Mesendoderm (in vitro differentiated cells): ENCODE data around the gene CRELD1. TPM values are rescaled to one million over a fixed set of nuclear protein-coding genes. Genes with fewer than 3 reads are reported as not detected.

Experiments used
- DNase-seq: peaks from one replicate; pipeline ENCODE4 v3.0.0; 2013
- H2AK5ac ChIP-seq: 2 replicates; pipeline ENCODE4 v1.6.1; 2013; ENCODE audit warnings: low read length, inconsistent platforms
- H2BK120ac ChIP-seq: 2 replicates; pipeline ENCODE4 v1.6.1; 2013; ENCODE audit warnings: low read depth, mild to moderate bottlenecking, low read length, moderate library complexity, mixed read lengths
- H2BK15ac ChIP-seq: replicated peaks from 2 replicates; pipeline ENCODE4 v1.6.1; 2013; ENCODE audit warnings: low read depth, mild to moderate bottlenecking, moderate library complexity
- H2BK5ac ChIP-seq: 2 replicates; pipeline ENCODE4 v1.6.1; 2013; ENCODE audit warnings: low read length, inconsistent platforms
- H3K18ac ChIP-seq: 2 replicates; pipeline ENCODE4 v1.6.1; 2013; ENCODE audit warnings: mild to moderate bottlenecking, low read length, mixed read lengths
- H3K23ac ChIP-seq: one replicate; pipeline ENCODE4 v1.6.1; 2013; ENCODE audit warnings: low read length
- H3K27ac ChIP-seq: 2 replicates; pipeline ENCODE4 v1.5.1; 2013; ENCODE audit warnings: low read depth, mild to moderate bottlenecking, inconsistent platforms, low read length, moderate library complexity
- H3K27me3 ChIP-seq: 2 replicates; pipeline ENCODE4 v1.6.1; 2013; ENCODE audit warnings: low read length, control low read depth, mild to moderate bottlenecking, inconsistent platforms; ENCODE audit not compliant: insufficient read depth, poor library complexity
- H3K36me3 ChIP-seq: 2 replicates; pipeline ENCODE4 v1.6.1; 2013; ENCODE audit warnings: low read length, inconsistent platforms; ENCODE audit not compliant: control insufficient read depth, insufficient read depth
- H3K4ac ChIP-seq: one replicate; pipeline ENCODE4 v1.6.1; 2013; ENCODE audit warnings: low read depth, mild to moderate bottlenecking, low read length, moderate library complexity
- H3K4me1 ChIP-seq: 2 replicates; pipeline ENCODE4 v1.6.1; 2013; ENCODE audit warnings: low read depth, low read length, inconsistent platforms; ENCODE audit not compliant: control insufficient read depth
- H3K4me2 ChIP-seq: 2 replicates; pipeline ENCODE4 v1.6.1; 2013; ENCODE audit warnings: low read length
- H3K4me3 ChIP-seq: 2 replicates; pipeline ENCODE4 v1.5.1; 2013; ENCODE audit warnings: mild to moderate bottlenecking, low read length
- H3K56ac ChIP-seq: one replicate; pipeline ENCODE4 v1.6.1; 2013; ENCODE audit warnings: low read length
- H3K79me1 ChIP-seq: 2 replicates; pipeline ENCODE4 v1.6.1; 2013; ENCODE audit warnings: low read length, inconsistent platforms
- H3K79me2 ChIP-seq: 2 replicates; pipeline ENCODE4 v1.6.1; 2013; ENCODE audit warnings: mild to moderate bottlenecking, low read length; ENCODE audit not compliant: control insufficient read depth, insufficient read depth
- H3K9ac ChIP-seq: 2 replicates; pipeline ENCODE4 v1.6.1; 2013; ENCODE audit warnings: low read length, inconsistent platforms
- H4K5ac ChIP-seq: one replicate; pipeline ENCODE4 v1.6.1; 2013; ENCODE audit warnings: low read length
- H4K8ac ChIP-seq: one replicate; pipeline ENCODE4 v1.6.1; 2013; ENCODE audit warnings: low read depth, mild to moderate bottlenecking, control low read depth, low read length, moderate library complexity
- WGBS: extraction: QIAGEN DNeasy Blood & Tissue Kit; methylation state at CpG from one replicate; pipeline ENCODE4 v1.1.7; 2013; ENCODE audit warnings: low lambda C conversion rate, missing lambda C conversion rate; ENCODE audit not compliant: insufficient coverage; ENCODE audit errors: extremely low coverage; 5-methylcytosine and 5-hydroxymethylcytosine counted together
- polyA plus RNA-seq, 2 experiments: library from polyadenylated mRNA; stranded (reverse); fragments of 200-250 nt; gene quantifications; one replicate each; pipeline ENCODE4 v1.2.3, GENCODE V29; 2013

The CRELD1 gene, protein sequence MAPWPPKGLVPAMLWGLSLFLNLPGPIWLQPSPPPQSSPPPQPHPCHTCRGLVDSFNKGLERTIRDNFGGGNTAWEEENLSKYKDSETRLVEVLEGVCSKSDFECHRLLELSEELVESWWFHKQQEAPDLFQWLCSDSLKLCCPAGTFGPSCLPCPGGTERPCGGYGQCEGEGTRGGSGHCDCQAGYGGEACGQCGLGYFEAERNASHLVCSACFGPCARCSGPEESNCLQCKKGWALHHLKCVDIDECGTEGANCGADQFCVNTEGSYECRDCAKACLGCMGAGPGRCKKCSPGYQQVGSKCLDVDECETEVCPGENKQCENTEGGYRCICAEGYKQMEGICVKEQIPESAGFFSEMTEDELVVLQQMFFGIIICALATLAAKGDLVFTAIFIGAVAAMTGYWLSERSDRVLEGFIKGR
- 2.8 TPM for polyA plus RNA-seq (2013, experiment 1 of 2)
- polyA plus RNA-seq (2013, experiment 2 of 2) = 3.3 TPM

GRCh38 chr3:9933561-9934234 is at the start of gene CRELD1:
Gene CRELD1, plus strand, starts transcription at chr3:9933834. Its CDS starts 605 bp downstream, at chr3:9934439.
- Histone ChIP-seq H3K27me3 (no peaks in the 10 kb centered on the region), H4K8ac (peak within 1 kb of the TSS; percentile 82), H3K4ac (peak within 1 kb of the TSS; percentile 57), H2BK5ac (no peak within 1 kb of the TSS), H3K18ac (peak within 1 kb of the TSS; percentile 89), H2BK15ac (no peak within 1 kb of the TSS), H3K36me3 (no peaks in the 10 kb centered on the region), H4K5ac (no peak within 1 kb of the TSS), H3K4me2 (peak within 1 kb of the TSS; percentile 98), H2BK120ac (no peak within 1 kb of the TSS), H3K56ac (peak within 1 kb of the TSS; percentile 93), H3K79me2 (no peaks in the 10 kb centered on the region), H3K4me3 (peak within 1 kb of the TSS; percentile 83), H3K23ac (peak within 1 kb of the TSS; percentile 98), H3K9ac (peak within 1 kb of the TSS; percentile 83), H3K27ac (peak within 1 kb of the TSS; percentile 76), H2AK5ac (no peak within 1 kb of the TSS), H3K79me1 (no peaks in the 10 kb centered on the region), H3K4me1 (peaks cover 3% of the 10 kb centered on the region)
- peak; percentile 95 for DNase-seq
- no CpG with 5 or more reads among the region's 50 CpGs for WGBS

- H2BK120ac ChIP-seq = no peak overlapping the region
- DNase-seq = peak; percentile 71
- no peaks in the 10 kb centered on the region for H3K4me1 ChIP-seq
- H3K36me3 ChIP-seq = no peaks in the 10 kb centered on the region
- H4K8ac ChIP-seq = no peak overlapping the region
- H2AK5ac ChIP-seq = no peak overlapping the region
- no peak overlapping the region for H3K18ac ChIP-seq
- no peaks in the 10 kb centered on the region for H3K79me2 ChIP-seq
- no peak overlapping the region for H3K27ac ChIP-seq
- no peak overlapping the region for H2BK5ac ChIP-seq
- H3K23ac ChIP-seq = no peak overlapping the region
- H3K4ac ChIP-seq = no peak overlapping the region
- no peak overlapping the region for H2BK15ac ChIP-seq
- no peak overlapping the region for H3K56ac ChIP-seq
- no peak overlapping the region for H4K5ac ChIP-seq
- H3K4me3 ChIP-seq = no peak overlapping the region
- H3K9ac ChIP-seq = no peak overlapping the region
- no CpG with 5 or more reads among the region's 11 CpGs for WGBS
- H3K27me3 ChIP-seq = no peaks in the 10 kb centered on the region
- H3K4me2 ChIP-seq = no peak overlapping the region
- no peaks in the 10 kb centered on the region for H3K79me1 ChIP-seq
These were observed 49.0 kb upstream of the CRELD1 start for GRCh38 chr3:9884555-9885165.

DNA sequence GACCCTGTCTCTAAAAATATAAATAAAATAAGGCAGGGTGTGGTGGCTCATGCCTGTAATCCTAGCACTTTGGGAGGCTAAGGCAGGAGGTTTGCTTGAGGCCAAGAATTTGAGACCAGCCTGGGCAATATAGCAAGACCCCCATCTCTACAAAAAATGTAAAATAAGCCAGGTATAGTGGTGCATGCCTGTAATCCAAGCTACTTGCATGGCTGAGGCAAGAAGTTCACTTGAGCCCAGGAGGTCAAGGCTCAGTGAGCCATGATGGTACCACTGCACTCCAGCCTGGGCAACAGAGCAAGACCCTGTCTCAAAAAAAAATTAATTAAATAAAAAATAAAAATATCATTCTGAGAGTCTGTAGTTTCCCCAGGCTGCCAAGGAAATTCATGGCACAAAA is 47.3 kb upstream of the CRELD1 start:
- H4K5ac ChIP-seq = no peak overlapping the region
- no peak overlapping the region for H3K4me3 ChIP-seq
- H3K23ac ChIP-seq = no peak overlapping the region
- H4K8ac ChIP-seq = no peak overlapping the region
- H2BK120ac ChIP-seq = no peak overlapping the region
- no peak overlapping the region for H3K27ac ChIP-seq
- no peak overlapping the region for H2BK15ac ChIP-seq
- peaks cover 5% of the 10 kb centered on the region for H3K79me1 ChIP-seq
- no peaks in the 10 kb centered on the region for H3K27me3 ChIP-seq
- H3K4me1 ChIP-seq = no peaks in the 10 kb centered on the region
- no peak overlapping the region for H3K9ac ChIP-seq
- no peak overlapping the region for H2BK5ac ChIP-seq
- H2AK5ac ChIP-seq = no peak overlapping the region
- H3K4ac ChIP-seq = no peak overlapping the region
- no peak overlapping the region for H3K18ac ChIP-seq
- H3K4me2 ChIP-seq = no peak overlapping the region
- H3K79me2 ChIP-seq = peaks cover 8% of the 10 kb centered on the region
- no peak overlapping the region for H3K56ac ChIP-seq
- no peak for DNase-seq
- no peaks in the 10 kb centered on the region for H3K36me3 ChIP-seq

DNA sequence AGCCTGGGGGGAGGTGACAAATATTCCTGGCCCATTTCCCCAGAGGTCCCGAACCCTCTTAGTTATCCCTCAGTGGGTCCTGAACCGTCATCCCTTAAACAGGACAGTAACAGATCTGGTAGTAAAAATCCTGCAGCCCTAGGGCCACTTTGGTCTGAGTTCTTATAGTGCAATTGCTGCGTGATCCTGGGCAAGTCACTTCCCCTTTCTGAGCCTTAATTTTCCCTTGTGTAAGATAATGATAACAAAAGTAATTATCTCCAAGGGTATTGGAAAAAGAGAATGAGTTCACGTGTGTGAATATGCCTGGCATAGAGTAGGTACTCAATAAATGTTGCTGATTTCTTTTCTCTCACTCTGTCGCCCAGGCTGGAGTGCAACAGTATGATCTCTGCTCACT is 46.2 kb upstream of the CRELD1 start:
- H3K79me2 ChIP-seq = peaks cover 11% of the 10 kb centered on the region
- H3K4me2 ChIP-seq = no peak overlapping the region
- H3K27me3 ChIP-seq = no peaks in the 10 kb centered on the region
- no peak overlapping the region for H2AK5ac ChIP-seq
- no peaks in the 10 kb centered on the region for H3K4me1 ChIP-seq
- no peak overlapping the region for H2BK5ac ChIP-seq
- H3K36me3 ChIP-seq = no peaks in the 10 kb centered on the region
- H3K18ac ChIP-seq = no peak overlapping the region
- no peak overlapping the region for H3K27ac ChIP-seq
- no peak overlapping the region for H3K9ac ChIP-seq
- H3K23ac ChIP-seq = no peak overlapping the region
- no peak overlapping the region for H4K8ac ChIP-seq
- H3K4ac ChIP-seq = no peak overlapping the region
- DNase-seq = no peak
- no peak overlapping the region for H4K5ac ChIP-seq
- no peak overlapping the region for H3K4me3 ChIP-seq
- no CpG with 5 or more reads among the region's 5 CpGs for WGBS
- H3K79me1 ChIP-seq = peaks cover 6% of the 10 kb centered on the region
- no peak overlapping the region for H3K56ac ChIP-seq
- H2BK15ac ChIP-seq = no peak overlapping the region
- no peak overlapping the region for H2BK120ac ChIP-seq

DNA sequence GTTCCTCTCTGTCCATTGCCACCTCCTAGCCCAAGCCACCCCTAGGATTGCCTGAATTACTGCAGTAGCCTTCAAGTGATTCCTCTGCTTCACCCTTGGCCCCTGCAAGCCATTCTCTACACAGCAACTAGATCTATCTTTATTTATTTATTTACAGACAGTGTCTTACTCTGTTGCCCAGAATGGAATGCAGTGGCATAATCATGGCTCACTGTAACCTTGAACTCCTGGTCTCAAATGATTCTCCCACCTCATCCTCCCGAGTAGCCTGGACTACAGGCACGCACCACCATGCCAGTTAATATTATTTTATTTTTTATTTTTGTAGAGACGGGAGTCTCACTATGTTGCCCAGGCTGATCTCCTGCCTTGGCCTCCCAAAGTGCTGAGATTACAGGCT is 45.1 kb upstream of the CRELD1 start:
- Histone ChIP-seq H3K4me1 (no peaks in the 10 kb centered on the region), H3K27me3 (no peaks in the 10 kb centered on the region), H4K8ac (no peak overlapping the region), H2BK120ac (no peak overlapping the region), H3K56ac (no peak overlapping the region), H3K23ac (no peak overlapping the region), H3K18ac (no peak overlapping the region), H3K4ac (no peak overlapping the region), H3K79me1 (peaks cover 11% of the 10 kb centered on the region), H2BK15ac (no peak overlapping the region), H2BK5ac (no peak overlapping the region), H3K36me3 (peaks cover 6% of the 10 kb centered on the region), H3K9ac (no peak overlapping the region), H4K5ac (no peak overlapping the region), H2AK5ac (no peak overlapping the region), H3K79me2 (peaks cover 13% of the 10 kb centered on the region), H3K4me2 (no peak overlapping the region), H3K4me3 (no peak overlapping the region), H3K27ac (no peak overlapping the region)
- WGBS = no CpG with 5 or more reads among the region's 3 CpGs
- DNase-seq = no peak
